H1 (cell line): Measurements from ENCODE around the gene DDI2. TPM values are rescaled to one million over a fixed set of nuclear protein-coding genes. Genes with fewer than 3 reads are reported as not detected.

Experiments used
- CTCF ChIA-PET: fragments of 300-600 bp; sonication (Branson Sonifier 250); formaldehyde crosslinking; loops from one replicate; lab custom pipeline; 2021; ENCODE audit not compliant: partially characterized antibody; lab: Charles Lee
- POLR2A ChIA-PET: fragments of 300-600 bp; sonication (Branson Sonifier 250); formaldehyde crosslinking; loops from one replicate; lab custom pipeline; 2021; ENCODE audit warnings: inconsistent platforms; ENCODE audit not compliant: partially characterized antibody; lab: Charles Lee
- DNase-seq, 2 experiments: peaks; one replicate each; pipeline versions ENCODE4 v3.0.0 to v3.0.0-alpha.2; 2010 to 2022; ENCODE audit warnings: low spot score in 2 of 2, low read depth in 1 of 2, mixed read lengths in 1 of 2
- FAIRE-seq: peaks from 2 replicates; lab custom pipeline; 2011; peaks lifted over from hg19 to GRCh38; lab: Jason Lieb, UNC
- H2AFZ ChIP-seq: 2 replicates; pipeline ENCODE4 v1.8.1; 2012; ENCODE audit warnings: low read length, inconsistent platforms
- H2AK5ac ChIP-seq: 2 replicates; pipeline ENCODE4 v1.6.1; 2013; ENCODE audit warnings: low read depth, low read length
- H2BK120ac ChIP-seq: replicated peaks from 2 replicates; pipeline ENCODE3; 2013; ENCODE audit warnings: low read depth, low read length, inconsistent platforms
- H2BK12ac ChIP-seq: 2 replicates; pipeline ENCODE4 v1.6.1; 2013; ENCODE audit warnings: low read depth, low read length
- H2BK15ac ChIP-seq: 2 replicates; pipeline ENCODE4 v1.6.1; 2013; ENCODE audit warnings: low read length
- H2BK20ac ChIP-seq: 2 replicates; pipeline ENCODE4 v1.6.1; 2013; ENCODE audit warnings: low read length
- H2BK5ac ChIP-seq: 2 replicates; pipeline ENCODE4 v1.6.1; 2013; ENCODE audit warnings: low read depth, low read length
- H3K14ac ChIP-seq: 2 replicates; pipeline ENCODE4 v1.6.1; 2013; ENCODE audit warnings: inconsistent platforms; ENCODE audit not compliant: insufficient read length
- H3K18ac ChIP-seq: 2 replicates; pipeline ENCODE4 v1.6.1; 2013; ENCODE audit warnings: low read length; ENCODE audit errors: extremely low read depth
- H3K23ac ChIP-seq: 2 replicates; pipeline ENCODE4 v1.6.1; 2013; ENCODE audit warnings: inconsistent platforms; ENCODE audit not compliant: insufficient read length
- H3K23me2 ChIP-seq: 2 replicates; pipeline ENCODE4 v1.6.1; 2013; ENCODE audit warnings: low read depth, low read length
- H3K27ac ChIP-seq: 2 replicates; pipeline ENCODE4 v1.6.1; 2011; ENCODE audit warnings: low read depth, low read length, inconsistent platforms
- H3K27me3 ChIP-seq, 4 experiments: replicated peaks in 1 of 4; 1 replicate in 1 of 4; 2 replicates in 3 of 4; pipeline versions ENCODE4 v1.6.1 to v1.8.1; 2011 to 2013; ENCODE audit warnings: low read length in 3 of 4, mild to moderate bottlenecking in 3 of 4, inconsistent platforms in 2 of 4, mixed read lengths in 2 of 4, moderate library complexity in 1 of 4; ENCODE audit not compliant: control insufficient read depth in 3 of 4, insufficient read depth in 3 of 4; ENCODE audit errors: extremely low read depth in 1 of 4
- H3K36me3 ChIP-seq, 4 experiments: 2 replicates each; pipeline versions ENCODE4 v1.6.1 to v1.8.1; 2011 to 2013; ENCODE audit warnings: mild to moderate bottlenecking in 4 of 4, low read length in 3 of 4, moderate library complexity in 2 of 4, control low read depth in 1 of 4, inconsistent platforms in 1 of 4; ENCODE audit not compliant: insufficient read depth in 4 of 4, control insufficient read depth in 2 of 4
- H3K4ac ChIP-seq: replicated peaks from 2 replicates; pipeline ENCODE3; 2013; ENCODE audit warnings: low read length, low read depth, mixed read lengths, inconsistent platforms; ENCODE audit not compliant: insufficient read length
- H3K4me1 ChIP-seq, 4 experiments: replicated peaks in 1 of 4; 1 replicate in 1 of 4; 2 replicates in 3 of 4; pipeline versions ENCODE4 v1.6.1 to v1.8.1; 2011 to 2013; ENCODE audit warnings: low read length in 3 of 4, inconsistent platforms in 2 of 4, mixed read lengths in 1 of 4; ENCODE audit not compliant: insufficient read depth in 4 of 4, control insufficient read depth in 3 of 4
- H3K4me2 ChIP-seq, 2 experiments: 2 replicates each; pipeline versions ENCODE4 v1.6.1 to v1.8.1; 2011 to 2013; ENCODE audit warnings: low read depth in 2 of 2, low read length in 2 of 2, control low read depth in 1 of 2, inconsistent platforms in 1 of 2, mild to moderate bottlenecking in 1 of 2; ENCODE audit not compliant: insufficient read depth in 1 of 2
- H3K4me3 ChIP-seq, 4 experiments: fragments of 200-600, 300-600 bp in 1 of 4; sonication (generic), shearing (Covaris generic), sonication (Bioruptor Twin) in 1 of 4; 2 replicates each; pipeline versions ENCODE4 v1.5.1 to v1.8.1; 2011 to 2016; ENCODE audit warnings: low read length in 4 of 4, low read depth in 3 of 4, control low read depth in 2 of 4, inconsistent platforms in 2 of 4, mild to moderate bottlenecking in 2 of 4, mixed read lengths in 1 of 4, moderate library complexity in 1 of 4; ENCODE audit not compliant: insufficient read depth in 2 of 4; ENCODE audit errors: extremely low read depth in 1 of 4
- H3K56ac ChIP-seq: replicated peaks from 2 replicates; pipeline ENCODE3; 2013; ENCODE audit warnings: low read depth, mild to moderate bottlenecking, mixed read lengths, low read length, inconsistent platforms; ENCODE audit not compliant: insufficient read length
- H3K79me1 ChIP-seq: 2 replicates; pipeline ENCODE4 v1.6.1; 2013; ENCODE audit warnings: low read depth, low read length, control low read depth
- H3K79me2 ChIP-seq, 2 experiments: 2 replicates each; pipeline versions ENCODE4 v1.6.1 to v1.8.1; 2012 to 2013; ENCODE audit warnings: low read length in 2 of 2, mild to moderate bottlenecking in 2 of 2, inconsistent platforms in 1 of 2; ENCODE audit not compliant: insufficient read depth in 2 of 2, control insufficient read depth in 1 of 2
- H3K9ac ChIP-seq, 4 experiments: replicated peaks in 1 of 4; 1 replicate in 1 of 4; 2 replicates in 3 of 4; pipeline versions ENCODE4 v1.6.1 to v1.8.1; 2011 to 2013; ENCODE audit warnings: low read depth in 3 of 4, low read length in 3 of 4, control low read depth in 2 of 4, mild to moderate bottlenecking in 2 of 4, moderate library complexity in 2 of 4, inconsistent platforms in 1 of 4; ENCODE audit errors: extremely low read depth in 1 of 4
- H3K9me3 ChIP-seq, 2 experiments: 2 replicates each; pipeline versions ENCODE4 v1.6.1 to v1.8.1; 2012 to 2013; ENCODE audit warnings: mild to moderate bottlenecking in 2 of 2, moderate library complexity in 2 of 2, control low read depth in 1 of 2, inconsistent platforms in 1 of 2, low read depth in 1 of 2, low read length in 1 of 2, mixed read lengths in 1 of 2; ENCODE audit not compliant: insufficient read depth in 2 of 2
- H4K20me1 ChIP-seq, 2 experiments: replicated peaks in 1 of 2; 2 replicates each; pipeline versions ENCODE3 to v1.8.1; 2011 to 2013; ENCODE audit warnings: inconsistent platforms in 2 of 2, low read length in 2 of 2, mild to moderate bottlenecking in 1 of 2; ENCODE audit not compliant: insufficient read depth in 2 of 2, control insufficient read depth in 1 of 2
- H4K5ac ChIP-seq: 2 replicates; pipeline ENCODE4 v1.6.1; 2013; ENCODE audit warnings: low read length, low read depth, mixed read lengths, inconsistent platforms; ENCODE audit not compliant: insufficient read length
- H4K8ac ChIP-seq: 2 replicates; pipeline ENCODE4 v1.8.0; 2013; ENCODE audit warnings: mild to moderate bottlenecking, moderate library complexity, low read length, inconsistent platforms; ENCODE audit not compliant: insufficient read depth; ENCODE audit errors: extremely low read depth
- H4K91ac ChIP-seq: replicated peaks from 2 replicates; pipeline ENCODE3; 2013; ENCODE audit warnings: low read length, mixed read lengths, inconsistent platforms; ENCODE audit not compliant: insufficient read length
- CBX8 ChIP-seq: fragments of 300-800, 300-1000 bp; sonication (generic); IDR thresholded peaks from 2 replicates; pipeline ENCODE4 v1.7.1; 2016; ENCODE audit warnings: low read depth, low read length, borderline replicate concordance
- E2F6 ChIP-seq: IDR thresholded peaks from 2 replicates; pipeline ENCODE4 v1.6.1; 2012; ENCODE audit warnings: inconsistent platforms
- EZH2 ChIP-seq: fragments of 200-600 bp; sonication (generic); IDR thresholded peaks from 2 replicates; pipeline ENCODE4 v1.7.1; 2012; ENCODE audit warnings: low read depth, mild to moderate bottlenecking, moderate library complexity, low read length, inconsistent platforms; ENCODE audit not compliant: severe bottlenecking
- HDAC6 ChIP-seq: IDR thresholded peaks from one replicate; pipeline ENCODE4 v1.7.1; 2012; ENCODE audit warnings: low read depth, mild to moderate bottlenecking, inconsistent platforms, low read length, moderate library complexity
- JUND ChIP-seq: IDR thresholded peaks from 2 replicates; pipeline ENCODE4 v1.6.1; 2011; ENCODE audit warnings: mild to moderate bottlenecking, improper control_type of control experiment, low read length
- KDM5A ChIP-seq: fragments of 200-600 bp; IDR thresholded peaks from 2 replicates; pipeline ENCODE4 v1.7.1; 2012; ENCODE audit warnings: mild to moderate bottlenecking, low read length, inconsistent platforms, mixed read lengths
- NANOG ChIP-seq: IDR thresholded peaks from 2 replicates; pipeline ENCODE4 v1.6.1; 2011; ENCODE audit warnings: low read length, low read depth, mild to moderate bottlenecking, inconsistent platforms; ENCODE audit not compliant: insufficient read depth, poor library complexity, severe bottlenecking
- POLR2A ChIP-seq, 2 experiments: IDR thresholded peaks; 1 replicate in 1 of 2; 2 replicates in 1 of 2; pipeline ENCODE4 v1.6.1; 2011; ENCODE audit warnings: low read depth in 2 of 2, low read length in 2 of 2, mild to moderate bottlenecking in 2 of 2; ENCODE audit errors: control extremely low read depth in 1 of 2
- POLR2AphosphoS5 ChIP-seq: IDR thresholded peaks from 2 replicates; pipeline ENCODE4 v1.6.1; 2011; ENCODE audit warnings: low read depth, low read length
- RAD21 ChIP-seq, 2 experiments: IDR thresholded peaks in 1 of 2; conservative IDR thresholded peaks in 1 of 2; 2 replicates each; pipeline ENCODE4 v1.6.1; 2011; ENCODE audit warnings: low read depth in 2 of 2, low read length in 2 of 2, improper control_type of control experiment in 1 of 2, inconsistent platforms in 1 of 2, mild to moderate bottlenecking in 1 of 2, moderate library complexity in 1 of 2
- SAP30 ChIP-seq: fragments of 300-600 bp; sonication (generic); IDR thresholded peaks from 2 replicates; pipeline ENCODE4 v1.7.1; 2012; ENCODE audit warnings: low read length, moderate library complexity, mild to moderate bottlenecking, inconsistent platforms; ENCODE audit not compliant: insufficient read depth, insufficient replicate concordance
- TAF7 ChIP-seq: optimal IDR thresholded peaks from 2 replicates; pipeline ENCODE3; 2011; ENCODE audit warnings: low read depth, mild to moderate bottlenecking, inconsistent platforms, low read length, moderate library complexity, borderline replicate concordance
- WGBS, 2 experiments: shearing (Covaris generic) in 1 of 2; methylation state at CpG; one replicate each; pipeline versions ENCODE4 v1.1.6 to v1.1.7; 2013 to 2015; ENCODE audit warnings: low lambda C conversion rate in 2 of 2, mixed read lengths in 2 of 2, inconsistent platforms in 1 of 2, low coverage in 1 of 2, missing lambda C conversion rate in 1 of 2; ENCODE audit not compliant: insufficient replicate concordance in 2 of 2, insufficient coverage in 1 of 2, insufficient read length in 1 of 2; ENCODE audit errors: extremely low coverage in 1 of 2, missing lambda C conversion rate in 1 of 2; 5-methylcytosine and 5-hydroxymethylcytosine counted together
- polyA plus RNA-seq, 7 experiments: library from polyadenylated mRNA; depleted of rRNA in 3 of 7; stranded (reverse) in 5 of 7; unstranded in 2 of 7; fragments of >200 nt in 5 of 7; fragments of 200-250 nt in 2 of 7; gene quantifications; 1 replicate in 5 of 7; 2 replicates in 1 of 7; 4 replicates in 1 of 7; pipeline versions ENCODE4 v1.2.1 to v1.2.3, GENCODE V29; 2011 to 2013; ENCODE audit warnings: missing spikeins in 2 of 7, mixed read lengths in 2 of 7
- total RNA-seq: library from RNA; stranded (reverse); fragmentation: NEBNext Ultra II Directional; extraction: Animal tissue kit (Norgen Biotek cat#: 25700); gene quantifications from 2 replicates; pipeline ENCODE4 v1.2.1, GENCODE V29; 2021

DDI2 gene
- total and polyA plus RNA-seq, 2 of the 8 experiments (the other 6 are each of a cell fraction or from before 2014, with no cell fraction given) = 7.7 to 38.3 TPM

GRCh38 chr1:15684042-15684461, 66.8 kb downstream of the DDI2 start, which contains the start of gene PLEKHM2:
PLEKHM2 (plus strand) TSS chr1:15684320; CDS start chr1:15684559, 239 bp downstream.
- ChIA-PET POLR2A (interaction anchor here (1.3 to 1.6 kb wide), 2 partner anchors 18 to 66 kb away, joined by 4 to 5 read pairs; partner anchors contain the start of gene DDI2), CTCF (interaction anchor here (1.0 kb wide), 1 partner anchor 57 kb away, joined by 4 read pairs; no protein-coding TSS in a partner anchor)
- H2BK5ac ChIP-seq = no peak within 1 kb of the TSS
- H3K4me3 ChIP-seq = peak within 1 kb of the TSS; percentile 42 to 81 (median 74)
- DNase-seq = no peak
- H3K23me2 ChIP-seq = peaks cover 2% of the 10 kb centered on the region; the same call in 1 of the 2 replicates
- peaks cover 0 to 3% (median 0%) of the 10 kb centered on the region in 4 experiments; a peak in 2 of 7 replicates for H3K4me1 ChIP-seq
- no peak within 1 kb of the TSS for H2BK12ac ChIP-seq
- H2BK15ac ChIP-seq = no peak within 1 kb of the TSS
- peak within 1 kb of the TSS; percentile 0 to 88 (median 54); a peak in 5 of 7 replicates for H3K9ac ChIP-seq
- peaks cover 3% of the 10 kb centered on the region for H3K79me1 ChIP-seq
- H3K18ac ChIP-seq = peak within 1 kb of the TSS; percentile 78
- peak within 1 kb of the TSS; percentile 46 for H3K56ac ChIP-seq
- no peak within 1 kb of the TSS for H2BK120ac ChIP-seq
- no peaks in the 10 kb centered on the region for H3K9me3 ChIP-seq
- H3K36me3 ChIP-seq = no peaks in the 10 kb centered on the region
- H2AK5ac ChIP-seq = no peak within 1 kb of the TSS
- H3K79me2 ChIP-seq = peaks cover 6 to 28% of the 10 kb centered on the region in 2 experiments
- no peak within 1 kb of the TSS; the same call in 1 of the 2 replicates for H2AFZ ChIP-seq
- no peaks in the 10 kb centered on the region for H3K27me3 ChIP-seq
- no peak within 1 kb of the TSS for H4K5ac ChIP-seq
- no peak within 1 kb of the TSS for H2BK20ac ChIP-seq
- peak within 1 kb of the TSS; percentile 80 for H4K8ac ChIP-seq
- H3K27ac ChIP-seq = no peak within 1 kb of the TSS
- H3K23ac ChIP-seq = no peak within 1 kb of the TSS
- no peak for FAIRE-seq
- H3K4ac ChIP-seq = peak within 1 kb of the TSS; percentile 38
- 2% methylated on average over 25 of the region's 52 CpGs; no CpG with 5 or more reads in 1 of the 2 experiments for WGBS, 2 experiments
- H3K14ac ChIP-seq = no peak within 1 kb of the TSS
- H4K91ac ChIP-seq = no peak within 1 kb of the TSS
- peak within 1 kb of the TSS; percentile 56 to 78 for H3K4me2 ChIP-seq
- H4K20me1 ChIP-seq = peaks cover 0 to 3% of the 10 kb centered on the region in 2 experiments
- no peak for TF ChIP-seq TAF7
- no peak for TF ChIP-seq SAP30
- TF ChIP-seq CBX8 = no peak
- no peak; a peak in 1 of 4 replicates for TF ChIP-seq RAD21 (IDR thresholded peaks at IDR 0.05 in 1 of 2, conservative IDR thresholded peaks at IDR 0.05 in 1 of 2; ENCODE audit: low read depth in 2 of 2, low read length in 2 of 2)
- TF ChIP-seq KDM5A = no peak
- no peak for TF ChIP-seq EZH2
- TF ChIP-seq JUND = no peak
- peak; percentile 39 to 40; a peak in 1 of 3 replicates for TF ChIP-seq POLR2A (IDR thresholded peaks at IDR 0.05; ENCODE audit: control extremely low read depth in 1 of 2, low read depth in 2 of 2, low read length in 2 of 2)
- no peak for TF ChIP-seq NANOG
- no peak for TF ChIP-seq POLR2AphosphoS5
- TF ChIP-seq E2F6 = no peak
- no peak for TF ChIP-seq HDAC6
